GM12878 (cell line): ENCODE results near the gene TIGD1. TPM values are rescaled to one million over a fixed set of nuclear protein-coding genes. Genes with fewer than 3 reads are reported as not detected.

Experiments
- ATAC-seq: fragments of 200-7000 bp; cut with Tn5 transposase; 3 replicates; pipeline ENCODE4 v1.9.1; 2020; ENCODE audit warnings: mild to moderate bottlenecking, moderate library complexity
- BruUV-seq: library from RNA; stranded (reverse); fragments of 400-500 nt; replicated peaks from 2 replicates; lab custom pipeline; 2021; lab: Mats Ljungman, UMichigan
- CTCF ChIA-PET: fragments of 300-600 bp; sonication (Branson Sonifier 250); formaldehyde crosslinking; extraction: SDS; loops from one replicate; lab custom pipeline; 2021; ENCODE audit warnings: inconsistent platforms; lab: Yijun Ruan, JAX
- POLR2A ChIA-PET: fragments of 350-600 bp; formaldehyde crosslinking; extraction: SDS; loops from one replicate; lab custom pipeline; 2021; ENCODE audit warnings: inconsistent platforms; lab: Charles Lee
- RAD21 ChIA-PET: fragments of 300-600 bp; sonication (Branson Sonifier 250); formaldehyde crosslinking; loops from one replicate; lab custom pipeline; 2023; ENCODE audit warnings: antibody characterized with exemption; ENCODE audit not compliant: unreplicated experiment; lab: Charles Lee
- SMC1A ChIA-PET: fragments of 300-600 bp; sonication (Branson Sonifier 250); formaldehyde crosslinking; loops from one replicate; lab custom pipeline; 2023; ENCODE audit not compliant: unreplicated experiment, uncharacterized antibody; lab: Charles Lee
- DNase-seq: peaks from one replicate; pipeline ENCODE4 v3.0.0-alpha.2; 2011; ENCODE audit warnings: low read depth, low spot score
- FAIRE-seq: peaks from 3 replicates; lab custom pipeline; 2011; peaks lifted over from hg19 to GRCh38; lab: Jason Lieb, UNC
- H2AFZ ChIP-seq: 2 replicates; pipeline ENCODE4 v1.6.0; 2011; ENCODE audit warnings: low read depth, low read length, control low read depth; ENCODE audit not compliant: control insufficient read depth
- H3K27ac ChIP-seq: 2 replicates; pipeline ENCODE4 v1.5.1; 2011; ENCODE audit warnings: control low read depth; ENCODE audit not compliant: control insufficient read depth, insufficient read depth
- H3K27me3 ChIP-seq, 2 experiments: replicated peaks in 1 of 2; 2 replicates each; pipeline versions ENCODE4 v1.6.0 to v1.6.1; 2011; ENCODE audit warnings: low read length in 1 of 2; ENCODE audit not compliant: control insufficient read depth in 2 of 2, insufficient read depth in 2 of 2
- H3K36me3 ChIP-seq, 2 experiments: 2 replicates each; pipeline ENCODE4 v1.5.1; 2011; ENCODE audit warnings: low read length in 1 of 2; ENCODE audit not compliant: control insufficient read depth in 2 of 2, insufficient read depth in 2 of 2
- H3K4me1 ChIP-seq: 2 replicates; pipeline ENCODE4 v1.6.1; 2011; ENCODE audit warnings: mild to moderate bottlenecking, low read length, moderate library complexity, mixed read lengths; ENCODE audit not compliant: control insufficient read depth, insufficient read depth
- H3K4me2 ChIP-seq: 2 replicates; pipeline ENCODE4 v1.6.0; 2011; ENCODE audit warnings: control low read depth; ENCODE audit not compliant: control insufficient read depth, insufficient read depth
- H3K4me3 ChIP-seq: fragments of 200-600 bp; sonication (generic); 2 replicates; pipeline ENCODE4 v1.5.1; 2016
- H3K79me2 ChIP-seq: 2 replicates; pipeline ENCODE4 v1.6.0; 2011; ENCODE audit warnings: low read length; ENCODE audit not compliant: control insufficient read depth, insufficient read depth
- H3K9ac ChIP-seq: 2 replicates; pipeline ENCODE4 v1.8.0; 2011; ENCODE audit warnings: low read length, control low read depth, mixed read lengths; ENCODE audit not compliant: control insufficient read depth, insufficient read depth
- H3K9me3 ChIP-seq: replicated peaks from 3 replicates; pipeline ENCODE4 v1.5.1; 2011; ENCODE audit warnings: mild to moderate bottlenecking, low read length; ENCODE audit not compliant: control insufficient read depth, insufficient read depth
- H4K20me1 ChIP-seq: 2 replicates; pipeline ENCODE4 v1.6.0; 2011; ENCODE audit not compliant: control insufficient read depth, insufficient read depth
- BMI1 ChIP-seq: fragments of 450-650 bp; IDR thresholded peaks from 2 replicates; pipeline ENCODE4 v1.6.1; 2016; ENCODE audit warnings: mild to moderate bottlenecking, moderate library complexity, borderline replicate concordance
- CTCF ChIP-seq, 3 experiments: IDR thresholded peaks in 2 of 3; conservative IDR thresholded peaks in 1 of 3; 2 replicates each; pipeline ENCODE4 v1.5.1; 2011; ENCODE audit warnings: low read depth in 3 of 3, low read length in 3 of 3, mild to moderate bottlenecking in 3 of 3, control low read depth in 2 of 3, moderate library complexity in 2 of 3, inconsistent platforms in 1 of 3, mixed read lengths in 1 of 3; ENCODE audit not compliant: control insufficient read depth in 2 of 3, insufficient read depth in 1 of 3; ENCODE audit errors: extremely low read depth in 1 of 3
- DPF2 ChIP-seq: fragments of 450-650 bp; IDR thresholded peaks from 2 replicates; pipeline ENCODE4 v1.6.1; 2017; ENCODE audit warnings: mild to moderate bottlenecking
- HDAC6 ChIP-seq: fragments of 200-600 bp; sonication (generic); IDR thresholded peaks from one replicate; pipeline ENCODE4 v1.8.0; 2017; ENCODE audit warnings: antibody characterized with exemption; ENCODE audit not compliant: unreplicated experiment
- JUNB ChIP-seq: IDR thresholded peaks from 2 replicates; pipeline ENCODE4 v1.6.1; 2016; ENCODE audit warnings: antibody characterized with exemption, mild to moderate bottlenecking
- KAT2A ChIP-seq: conservative IDR thresholded peaks from 2 replicates; pipeline ENCODE4 v1.6.1; 2011; ENCODE audit warnings: low read depth, low read length; ENCODE audit not compliant: control insufficient read depth
- SMAD1 ChIP-seq: fragments of 450-650 bp; IDR thresholded peaks from 2 replicates; pipeline ENCODE4 v1.6.1; 2018; ENCODE audit warnings: mild to moderate bottlenecking, low read depth; ENCODE audit not compliant: partially characterized antibody
- TAF1 ChIP-seq: IDR thresholded peaks from 2 replicates; pipeline ENCODE4 v1.6.1; 2011; ENCODE audit warnings: mild to moderate bottlenecking, low read depth, low read length, borderline replicate concordance
- WGBS: methylation state at CpG from one replicate; pipeline ENCODE4 v1.1.6; 2016; ENCODE audit warnings: low lambda C conversion rate; ENCODE audit not compliant: insufficient replicate concordance, insufficient coverage; ENCODE audit errors: missing lambda C conversion rate; 5-methylcytosine and 5-hydroxymethylcytosine counted together
- in situ Hi-C: fragments of 300-500 bp; cut with MboI; formaldehyde crosslinking; loops from 9 replicates; pipeline ENCODE4 v1.14.3; 2018; ENCODE audit warnings: mixed read lengths
- intact Hi-C: fragments of 100-400 bp; cut with micrococcal nuclease; formaldehyde crosslinking; loops from one replicate; pipeline ENCODE4 v1.14.2; 2022; ENCODE audit not compliant: unreplicated experiment
- polyA plus RNA-seq, 11 experiments: library from polyadenylated mRNA; depleted of rRNA in 4 of 11; unstranded in 6 of 11; stranded (reverse) in 5 of 11; fragments of >200 nt; fragmentation: Nextera tagmentation in 4 of 11; fragmentation: Illumina TruSeq in 1 of 11; extraction: Ambion mirVana in 4 of 11; extraction: Trizol in 1 of 11; gene quantifications; 1 replicate in 1 of 11; 2 replicates in 10 of 11; pipeline versions ENCODE4 v1.2.1 to v1.2.3, GENCODE V29; 2011 to 2016; ENCODE audit warnings: inconsistent platforms in 2 of 11, missing spikeins in 2 of 11, low read depth in 1 of 11
- total RNA-seq, 4 experiments: library from RNA; depleted of rRNA in 3 of 4; stranded (reverse); fragments of >200 nt in 3 of 4; fragmentation: Illumina TruSeq in 1 of 4; extraction: Trizol in 1 of 4; gene quantifications; 2 replicates each; pipeline versions ENCODE4 v1.2.1 to v1.2.3, GENCODE V29; 2013 to 2021
- TF ChIP-seq, protein P1 (sequence below): IDR thresholded peaks from 2 replicates; pipeline ENCODE4 v1.6.1; 2012; ENCODE audit warnings: low read length, inconsistent platforms
- TF ChIP-seq, protein P2 (sequence below): fragments of 450-650 bp; IDR thresholded peaks from 2 replicates; pipeline ENCODE4 v1.6.1; 2016; ENCODE audit warnings: mild to moderate bottlenecking

TIGD1 gene
- total and polyA plus RNA-seq, 10 of the 15 experiments (the other 5 are each of a cell fraction or from before 2014, with no cell fraction given), result 1.4 to 8.4 (median 5.6) TPM

DNA sequence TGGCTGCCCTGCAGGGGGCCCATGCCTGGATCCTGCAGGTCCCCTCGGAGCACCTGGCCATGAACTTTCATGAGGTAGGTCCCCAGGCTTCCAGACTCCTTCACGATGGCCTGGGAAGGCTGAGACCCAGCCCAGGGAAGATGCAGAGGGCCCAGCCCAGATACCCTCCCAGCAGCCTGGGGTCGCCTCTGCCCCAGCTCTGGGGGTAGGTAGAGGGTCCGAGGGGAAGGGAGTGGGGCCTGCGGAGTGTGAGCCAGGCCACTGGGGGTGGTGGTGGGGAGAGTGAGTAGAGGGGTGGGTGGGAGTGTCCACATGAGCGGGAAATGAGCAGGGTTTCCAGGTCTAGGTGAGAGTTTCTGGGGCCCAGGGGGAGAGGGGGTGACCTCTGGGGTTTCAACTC, 25.6 kb downstream of the TIGD1 start (continued):
- TF ChIP-seq SMAD1, result no peak
- TF ChIP-seq BMI1, result no peak
- TF ChIP-seq KAT2A, result no peak
- TF ChIP-seq DPF2, result no peak
- no peak for TF ChIP-seq JUNB
- TF ChIP-seq TAF1, result no peak

- in situ Hi-C loops, result no loop called here
- ChIA-PET CTCF (interaction anchor here (0.7 kb wide), 1 partner anchor 77 kb away, joined by 3 read pairs; no protein-coding TSS in a partner anchor), SMC1A (no interaction called here), RAD21 (interaction anchor here (0.6 kb wide), 1 partner anchor 60 kb away, joined by 4 read pairs; no protein-coding TSS in a partner anchor), POLR2A (no interaction called here)
- no peaks in the 10 kb centered on the region for H4K20me1 ChIP-seq
- no peak overlapping the region for H3K27ac ChIP-seq
- ATAC-seq, result peak; percentile 27
- H3K79me2 ChIP-seq, result no peaks in the 10 kb centered on the region
- H3K36me3 ChIP-seq, result no peaks in the 10 kb centered on the region
- H3K4me3 ChIP-seq, result no peak overlapping the region
- FAIRE-seq, result no peak
- H3K9ac ChIP-seq, result no peak overlapping the region
- peaks cover 3 to 6% of the 10 kb centered on the region in 2 experiments; a peak in 3 of 4 replicates for H3K27me3 ChIP-seq
- no peaks in the 10 kb centered on the region for H3K4me1 ChIP-seq
- DNase-seq, result no peak
- H3K9me3 ChIP-seq, result no peaks in the 10 kb centered on the region
- intact Hi-C loops, result no loop called here
- H3K4me2 ChIP-seq, result no peak overlapping the region
- no TSS peak for BruUV-seq
- 2% methylated on average over 54 of the region's 75 CpGs for WGBS
- H2AFZ ChIP-seq, result no peak overlapping the region
- TF ChIP-seq, protein P1, sequence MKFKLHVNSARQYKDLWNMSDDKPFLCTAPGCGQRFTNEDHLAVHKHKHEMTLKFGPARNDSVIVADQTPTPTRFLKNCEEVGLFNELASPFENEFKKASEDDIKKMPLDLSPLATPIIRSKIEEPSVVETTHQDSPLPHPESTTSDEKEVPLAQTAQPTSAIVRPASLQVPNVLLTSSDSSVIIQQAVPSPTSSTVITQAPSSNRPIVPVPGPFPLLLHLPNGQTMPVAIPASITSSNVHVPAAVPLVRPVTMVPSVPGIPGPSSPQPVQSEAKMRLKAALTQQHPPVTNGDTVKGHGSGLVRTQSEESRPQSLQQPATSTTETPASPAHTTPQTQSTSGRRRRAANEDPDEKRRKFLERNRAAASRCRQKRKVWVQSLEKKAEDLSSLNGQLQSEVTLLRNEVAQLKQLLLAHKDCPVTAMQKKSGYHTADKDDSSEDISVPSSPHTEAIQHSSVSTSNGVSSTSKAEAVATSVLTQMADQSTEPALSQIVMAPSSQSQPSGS, result no peak
- TF ChIP-seq CTCF (IDR thresholded peaks at IDR 0.05 in 2 of 3, conservative IDR thresholded peaks at IDR 0.05 in 1 of 3; ENCODE audit: control insufficient read depth in 2 of 3, extremely low read depth in 1 of 3, insufficient read depth in 1 of 3, low read depth in 3 of 3, low read length in 3 of 3) (0 out of 6 replicates have a peak, but pooled peaks of 1 of the 3 experiments have one; percentile 14), HDAC6 (peak; percentile 78)
- TF ChIP-seq, protein P2, sequence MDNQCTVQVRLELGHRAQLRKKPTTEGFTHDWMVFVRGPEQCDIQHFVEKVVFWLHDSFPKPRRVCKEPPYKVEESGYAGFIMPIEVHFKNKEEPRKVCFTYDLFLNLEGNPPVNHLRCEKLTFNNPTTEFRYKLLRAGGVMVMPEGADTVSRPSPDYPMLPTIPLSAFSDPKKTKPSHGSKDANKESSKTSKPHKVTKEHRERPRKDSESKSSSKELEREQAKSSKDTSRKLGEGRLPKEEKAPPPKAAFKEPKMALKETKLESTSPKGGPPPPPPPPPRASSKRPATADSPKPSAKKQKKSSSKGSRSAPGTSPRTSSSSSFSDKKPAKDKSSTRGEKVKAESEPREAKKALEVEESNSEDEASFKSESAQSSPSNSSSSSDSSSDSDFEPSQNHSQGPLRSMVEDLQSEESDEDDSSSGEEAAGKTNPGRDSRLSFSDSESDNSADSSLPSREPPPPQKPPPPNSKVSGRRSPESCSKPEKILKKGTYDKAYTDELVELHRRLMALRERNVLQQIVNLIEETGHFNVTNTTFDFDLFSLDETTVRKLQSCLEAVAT, result no peak
- TF ChIP-seq, all 136 proteins: peak for 2
Measured at GRCh38 chr2:232523682-232524597, 26.4 kb downstream of the TIGD1 start.
